ENCODE measurements around the gene COL8A1. TPM values are rescaled to one million over a fixed set of nuclear protein-coding genes. Genes with fewer than 3 reads are reported as not detected.

Gene COL8A1
- total RNA-seq, 1 experiment from 2014 or later: 0.13 TPM

DNA sequence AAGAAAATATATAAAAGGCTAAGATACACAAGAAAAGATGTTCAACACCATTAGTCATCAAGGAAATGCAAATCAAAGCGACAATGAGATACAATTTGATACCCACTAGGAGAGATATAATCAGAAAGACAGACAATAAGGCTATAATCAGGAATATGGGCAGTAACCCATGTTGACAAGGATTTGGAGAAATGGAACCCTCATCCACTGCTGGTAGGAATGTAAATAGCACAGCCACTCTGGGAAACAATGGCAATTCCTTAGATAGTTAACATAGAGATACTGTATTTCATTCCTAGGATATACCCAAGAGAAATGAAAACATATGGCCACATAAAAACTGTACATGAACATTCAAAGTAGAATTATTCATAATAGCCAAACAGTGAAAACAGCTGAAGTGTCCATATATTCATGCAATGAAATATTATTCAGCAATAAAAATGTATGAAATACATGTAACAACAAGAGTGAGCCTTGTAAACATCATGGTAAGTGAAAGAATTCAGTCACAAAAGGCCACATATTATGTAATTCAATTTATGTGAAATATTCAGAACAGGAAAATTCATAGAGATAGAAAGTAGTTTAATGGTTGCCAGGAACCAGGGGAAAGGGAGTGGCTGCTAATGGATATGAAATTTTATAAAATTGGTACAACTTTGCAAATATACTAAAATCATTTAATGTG is 18.2 kb upstream of the COL8A1 start:
- H3K4me1 ChIP-seq (ENCODE audit: control insufficient read depth, insufficient read depth, low read length): no peaks in the 10 kb centered on the region
- no peaks in the 10 kb centered on the region for H3K36me3 ChIP-seq (ENCODE audit: control insufficient read depth, insufficient read depth, low read length)
- no peaks in the 10 kb centered on the region; the same call in 1 of the 2 replicates for H3K27me3 ChIP-seq (ENCODE audit: control insufficient read depth, insufficient read depth, low read length)
- TF ChIP-seq, protein P1, sequence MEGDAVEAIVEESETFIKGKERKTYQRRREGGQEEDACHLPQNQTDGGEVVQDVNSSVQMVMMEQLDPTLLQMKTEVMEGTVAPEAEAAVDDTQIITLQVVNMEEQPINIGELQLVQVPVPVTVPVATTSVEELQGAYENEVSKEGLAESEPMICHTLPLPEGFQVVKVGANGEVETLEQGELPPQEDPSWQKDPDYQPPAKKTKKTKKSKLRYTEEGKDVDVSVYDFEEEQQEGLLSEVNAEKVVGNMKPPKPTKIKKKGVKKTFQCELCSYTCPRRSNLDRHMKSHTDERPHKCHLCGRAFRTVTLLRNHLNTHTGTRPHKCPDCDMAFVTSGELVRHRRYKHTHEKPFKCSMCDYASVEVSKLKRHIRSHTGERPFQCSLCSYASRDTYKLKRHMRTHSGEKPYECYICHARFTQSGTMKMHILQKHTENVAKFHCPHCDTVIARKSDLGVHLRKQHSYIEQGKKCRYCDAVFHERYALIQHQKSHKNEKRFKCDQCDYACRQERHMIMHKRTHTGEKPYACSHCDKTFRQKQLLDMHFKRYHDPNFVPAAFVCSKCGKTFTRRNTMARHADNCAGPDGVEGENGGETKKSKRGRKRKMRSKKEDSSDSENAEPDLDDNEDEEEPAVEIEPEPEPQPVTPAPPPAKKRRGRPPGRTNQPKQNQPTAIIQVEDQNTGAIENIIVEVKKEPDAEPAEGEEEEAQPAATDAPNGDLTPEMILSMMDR (IDR thresholded peaks at IDR 0.05): no peak
- TF ChIP-seq SIN3A (IDR thresholded peaks at IDR 0.05; ENCODE audit: borderline replicate concordance, insufficient read depth, low read depth, low read length) (no peak), TCF7L2 (IDR thresholded peaks at IDR 0.05; ENCODE audit: low read depth, low read length) (no peak), POLR2AphosphoS5 (IDR thresholded peaks at IDR 0.05; ENCODE audit: low read depth, low read length) (no peak)
- TF ChIP-seq, protein P2, sequence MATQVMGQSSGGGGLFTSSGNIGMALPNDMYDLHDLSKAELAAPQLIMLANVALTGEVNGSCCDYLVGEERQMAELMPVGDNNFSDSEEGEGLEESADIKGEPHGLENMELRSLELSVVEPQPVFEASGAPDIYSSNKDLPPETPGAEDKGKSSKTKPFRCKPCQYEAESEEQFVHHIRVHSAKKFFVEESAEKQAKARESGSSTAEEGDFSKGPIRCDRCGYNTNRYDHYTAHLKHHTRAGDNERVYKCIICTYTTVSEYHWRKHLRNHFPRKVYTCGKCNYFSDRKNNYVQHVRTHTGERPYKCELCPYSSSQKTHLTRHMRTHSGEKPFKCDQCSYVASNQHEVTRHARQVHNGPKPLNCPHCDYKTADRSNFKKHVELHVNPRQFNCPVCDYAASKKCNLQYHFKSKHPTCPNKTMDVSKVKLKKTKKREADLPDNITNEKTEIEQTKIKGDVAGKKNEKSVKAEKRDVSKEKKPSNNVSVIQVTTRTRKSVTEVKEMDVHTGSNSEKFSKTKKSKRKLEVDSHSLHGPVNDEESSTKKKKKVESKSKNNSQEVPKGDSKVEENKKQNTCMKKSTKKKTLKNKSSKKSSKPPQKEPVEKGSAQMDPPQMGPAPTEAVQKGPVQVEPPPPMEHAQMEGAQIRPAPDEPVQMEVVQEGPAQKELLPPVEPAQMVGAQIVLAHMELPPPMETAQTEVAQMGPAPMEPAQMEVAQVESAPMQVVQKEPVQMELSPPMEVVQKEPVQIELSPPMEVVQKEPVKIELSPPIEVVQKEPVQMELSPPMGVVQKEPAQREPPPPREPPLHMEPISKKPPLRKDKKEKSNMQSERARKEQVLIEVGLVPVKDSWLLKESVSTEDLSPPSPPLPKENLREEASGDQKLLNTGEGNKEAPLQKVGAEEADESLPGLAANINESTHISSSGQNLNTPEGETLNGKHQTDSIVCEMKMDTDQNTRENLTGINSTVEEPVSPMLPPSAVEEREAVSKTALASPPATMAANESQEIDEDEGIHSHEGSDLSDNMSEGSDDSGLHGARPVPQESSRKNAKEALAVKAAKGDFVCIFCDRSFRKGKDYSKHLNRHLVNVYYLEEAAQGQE (IDR thresholded peaks at IDR 0.05; ENCODE audit: insufficient read depth in 1 of 2, low read depth in 2 of 2, low read length in 1 of 2): no peak
- no peaks in the 10 kb centered on the region for H3K9me3 ChIP-seq (ENCODE audit: control insufficient read depth, insufficient read depth, low read depth, low read length)
- CTCF ChIA-PET: no interaction called here
- intact Hi-C loops (cut with micrococcal nuclease; ENCODE audit: unreplicated experiment) (no loop called here), in situ Hi-C loops (cut with HindIII; ENCODE audit: low pct_unique_long_range_greater_than_20kb, low sequenced_read_pairs) (no loop called here)
- ATAC-seq (no peak), DNase-seq (ENCODE audit: low read depth, low spot score) (no peak)
- no TSS peak for BruUV-seq (replicated peaks)
- no peak overlapping the region for H3K27ac ChIP-seq (ENCODE audit: low read length)
- H3K4me3 ChIP-seq (ENCODE audit: low read depth in 2 of 2, low read length in 2 of 2): no peak overlapping the region
- POLR2A ChIA-PET: no interaction called here

DNA sequence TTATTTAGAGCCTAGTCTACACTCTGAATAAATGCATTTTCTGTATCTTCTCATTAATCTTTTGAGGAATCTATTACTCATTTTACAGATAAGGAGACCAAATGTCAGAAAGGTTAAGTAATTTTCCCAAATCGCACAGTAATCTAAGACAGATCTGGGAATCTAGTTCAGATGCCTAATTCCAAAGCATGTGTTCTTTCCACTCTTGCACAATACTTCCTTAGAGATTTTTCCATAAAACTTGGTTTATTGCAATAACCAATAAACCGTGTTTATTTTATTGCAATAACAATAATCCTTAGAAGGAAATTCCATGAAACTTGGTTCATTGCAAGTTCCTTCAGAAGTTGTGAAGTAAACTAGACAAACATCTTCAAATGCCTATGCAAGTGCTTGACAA is 17.4 kb upstream of the COL8A1 start:
- TF ChIP-seq SIN3A (IDR thresholded peaks at IDR 0.05; ENCODE audit: borderline replicate concordance, insufficient read depth, low read depth, low read length) (no peak), TCF7L2 (IDR thresholded peaks at IDR 0.05; ENCODE audit: low read depth, low read length) (no peak), POLR2AphosphoS5 (IDR thresholded peaks at IDR 0.05; ENCODE audit: low read depth, low read length) (no peak)
- TF ChIP-seq, protein P2 (IDR thresholded peaks at IDR 0.05; ENCODE audit: insufficient read depth in 1 of 2, low read depth in 2 of 2, low read length in 1 of 2): no peak
- TF ChIP-seq, protein P1 (IDR thresholded peaks at IDR 0.05): no peak
- no peak overlapping the region for H3K27ac ChIP-seq (ENCODE audit: low read length)
- H3K4me3 ChIP-seq (ENCODE audit: low read depth in 2 of 2, low read length in 2 of 2): no peak overlapping the region
- ChIA-PET POLR2A (no interaction called here), CTCF (no interaction called here)
- in situ Hi-C loops (cut with HindIII; ENCODE audit: low pct_unique_long_range_greater_than_20kb, low sequenced_read_pairs): no loop called here
- H3K4me1 ChIP-seq (ENCODE audit: control insufficient read depth, insufficient read depth, low read length): no peaks in the 10 kb centered on the region
- DNase-seq (ENCODE audit: low read depth, low spot score) (no peak), ATAC-seq (no peak)
- H3K36me3 ChIP-seq (ENCODE audit: control insufficient read depth, insufficient read depth, low read length): no peaks in the 10 kb centered on the region
- no peaks in the 10 kb centered on the region; the same call in 1 of the 2 replicates for H3K27me3 ChIP-seq (ENCODE audit: control insufficient read depth, insufficient read depth, low read length)
- no TSS peak for BruUV-seq (replicated peaks)
- no peaks in the 10 kb centered on the region for H3K9me3 ChIP-seq (ENCODE audit: control insufficient read depth, insufficient read depth, low read depth, low read length)
- intact Hi-C loops (cut with micrococcal nuclease; ENCODE audit: unreplicated experiment): no loop called here

Measured in Panc1 (cell line).